ENCODE results near the gene ACOT13. TPM values are rescaled to one million over a fixed set of nuclear protein-coding genes. Genes with fewer than 3 reads are reported as not detected.
"Not testable (repeated sequence)": the region's sequence is repeated elsewhere in the genome, so short reads cannot be mapped to it uniquely, and the experiment has no call there.

Gene ACOT13
- polyA plus RNA-seq, 1 experiment = 50.3 TPM

- no peak overlapping the region for H3K4me3 ChIP-seq (ENCODE audit: low read depth, low read length)
- CTCF ChIA-PET = interaction anchor here (0.6 kb wide), 1 partner anchor 12 kb away, joined by 3 read pairs; no protein-coding TSS in a partner anchor
- H3K27ac ChIP-seq (ENCODE audit: low read depth, low read length) = no peak overlapping the region
- no peaks in the 10 kb centered on the region for H3K27me3 ChIP-seq (ENCODE audit: control insufficient read depth, insufficient read depth, low read length)
- no peak for TF ChIP-seq CTCF (IDR thresholded peaks at IDR 0.05; ENCODE audit: low read depth, low read length)
- no peaks in the 10 kb centered on the region for H3K9me3 ChIP-seq (ENCODE audit: control insufficient read depth, insufficient read depth, low read length)
- POLR2A ChIA-PET = no interaction called here
- DNase-seq (ENCODE audit: low read depth, low spot score) = no peak
Measured at GRCh38 chr6:24660105-24660504, 6.8 kb upstream of the ACOT13 start.

GRCh38 chr6:24661759-24662158 lies 5.1 kb upstream of the ACOT13 start:
- DNase-seq (ENCODE audit: low read depth, low spot score); H3K4me3 ChIP-seq (ENCODE audit: low read depth, low read length); CTCF ChIA-PET; H3K9me3 ChIP-seq (ENCODE audit: control insufficient read depth, insufficient read depth, low read length); H3K27me3 ChIP-seq (ENCODE audit: control insufficient read depth, insufficient read depth, low read length); POLR2A ChIA-PET; H3K27ac ChIP-seq (ENCODE audit: low read depth, low read length): not testable (repeated sequence)

DNA sequence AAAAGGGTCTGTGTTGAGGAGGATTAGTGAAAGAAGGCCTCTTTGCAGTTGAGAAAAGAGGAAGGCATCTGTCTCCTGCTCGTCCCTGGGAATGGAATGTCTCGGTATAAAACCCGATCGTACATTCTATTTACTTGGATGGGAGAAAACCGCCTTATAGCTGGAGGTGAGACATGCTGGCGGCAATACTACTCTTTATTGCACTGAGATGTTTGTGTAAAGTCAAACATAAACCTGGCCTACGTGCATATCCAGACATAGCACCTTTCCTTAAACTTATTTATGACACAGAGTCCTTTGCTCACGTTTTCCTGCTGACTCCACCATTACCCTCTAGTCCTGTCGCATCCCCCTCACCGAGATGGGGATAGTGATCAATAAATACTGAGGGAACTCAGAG lies 4.6 kb upstream of the ACOT13 start:
- no peak overlapping the region for H3K4me3 ChIP-seq (ENCODE audit: low read depth, low read length)
- peaks cover 3% of the 10 kb centered on the region; the same call in 1 of the 2 replicates for H3K9me3 ChIP-seq (ENCODE audit: control insufficient read depth, insufficient read depth, low read length)
- H3K27me3 ChIP-seq (ENCODE audit: control insufficient read depth, insufficient read depth, low read length) = no peaks in the 10 kb centered on the region
- ChIA-PET CTCF (no interaction called here), POLR2A (no interaction called here)
- DNase-seq (ENCODE audit: low read depth, low spot score) = no peak
- TF ChIP-seq CTCF (IDR thresholded peaks at IDR 0.05; ENCODE audit: low read depth, low read length) = no peak
- no peak overlapping the region for H3K27ac ChIP-seq (ENCODE audit: low read depth, low read length)

- Histone ChIP-seq H3K9me3 (ENCODE audit: control insufficient read depth, insufficient read depth, low read length) (peaks cover 3% of the 10 kb centered on the region; the same call in 1 of the 2 replicates), H3K4me3 (ENCODE audit: low read depth, low read length) (no peak overlapping the region), H3K27me3 (ENCODE audit: control insufficient read depth, insufficient read depth, low read length) (no peaks in the 10 kb centered on the region), H3K27ac (ENCODE audit: low read depth, low read length) (no peak overlapping the region)
- ChIA-PET POLR2A (no interaction called here), CTCF (interaction anchor here (0.5 kb wide), 1 partner anchor 81 kb away, joined by 5 read pairs; no protein-coding TSS in a partner anchor)
- no peak for TF ChIP-seq CTCF (IDR thresholded peaks at IDR 0.05; ENCODE audit: low read depth, low read length)
- DNase-seq (ENCODE audit: low read depth, low spot score) = no peak
Measured at GRCh38 chr6:24663189-24663588, 3.7 kb upstream of the ACOT13 start.

- no peak for TF ChIP-seq CTCF (IDR thresholded peaks at IDR 0.05; ENCODE audit: low read depth, low read length)
- no peak for DNase-seq (ENCODE audit: low read depth, low spot score)
- Histone ChIP-seq H3K4me3 (ENCODE audit: low read depth, low read length) (no peak overlapping the region), H3K27me3 (ENCODE audit: control insufficient read depth, insufficient read depth, low read length) (no peaks in the 10 kb centered on the region), H3K9me3 (ENCODE audit: control insufficient read depth, insufficient read depth, low read length) (peaks cover 3% of the 10 kb centered on the region; the same call in 1 of the 2 replicates), H3K27ac (ENCODE audit: low read depth, low read length) (no peak overlapping the region)
- ChIA-PET CTCF (interaction anchor here (0.6 to 1.8 kb wide), 2 partner anchors 81 to 234 kb away, joined by 4 to 5 read pairs; no protein-coding TSS in a partner anchor), POLR2A (no interaction called here)
Measured at GRCh38 chr6:24664046-24664987, 2.6 kb upstream of the ACOT13 start.
